Measurements from ENCODE around the gene C1R. TPM values are rescaled to one million over a fixed set of nuclear protein-coding genes. Genes with fewer than 3 reads are reported as not detected.
A peak's percentile ranks its signal among the peaks of the same experiment; 100 is the strongest.
"Not testable (repeated sequence)": the region's sequence is repeated elsewhere in the genome, so short reads cannot be mapped to it uniquely, and the experiment has no call there.

C1R gene
- total RNA-seq, 4 donors from 2014 or later, result 68.5 to 154 (median 125) TPM

GRCh38 chr12:7045913-7046312 lies 46.3 kb downstream of the C1R start:
- H3K36me3 ChIP-seq, result no peaks in the 10 kb centered on the region
- H3K4me1 ChIP-seq, result peaks cover 0 to 5% (median 2%) of the 10 kb centered on the region in 4 donors
- no peak overlapping the region for H3K4me3 ChIP-seq
- no peak overlapping the region for H3K27ac ChIP-seq
- no peak for DNase-seq
- intact Hi-C loops (cut with DNase I; ENCODE audit: low total_unique reads), result no loop called here
- H3K27me3 ChIP-seq, result no peaks in the 10 kb centered on the region
- TF ChIP-seq POLR2A (IDR thresholded peaks at IDR 0.05), result no peak
- no peak for TF ChIP-seq POLR2AphosphoS5 (IDR thresholded peaks at IDR 0.05)
- no peak for TF ChIP-seq CTCF (IDR thresholded peaks at IDR 0.05)
- in situ Hi-C loops (cut with MboI; ENCODE audit: low pct_ligation_motif_present in 1 of 4, low pct_unique_long_range_greater_than_20kb in 1 of 4, low sequenced_read_pairs in 3 of 4), result no loop called here
- 78 to 83% methylated on average over 5 to 9 of the region's 9 CpGs for WGBS, 2 donors (ENCODE audit: low coverage in 1 of 2)
- no peaks in the 10 kb centered on the region for H3K9me3 ChIP-seq

GRCh38 chr12:7042842-7043241 lies 49.4 kb downstream of the C1R start:
- in situ Hi-C loops (cut with MboI; ENCODE audit: low pct_ligation_motif_present in 1 of 4, low pct_unique_long_range_greater_than_20kb in 1 of 4, low sequenced_read_pairs in 3 of 4), result no loop called here
- intact Hi-C loops (cut with DNase I; ENCODE audit: low total_unique reads), result no loop called here
- H3K4me3 ChIP-seq, result no peak overlapping the region
- peaks cover 0 to 5% (median 2%) of the 10 kb centered on the region in 4 donors for H3K4me1 ChIP-seq
- H3K27ac ChIP-seq, result no peak overlapping the region
- TF ChIP-seq EP300 (IDR thresholded peaks at IDR 0.05; ENCODE audit: low read depth), result no peak
- TF ChIP-seq CTCF (IDR thresholded peaks at IDR 0.05), result peak; percentile 43 to 70 (median 49)
- no peak for TF ChIP-seq POLR2AphosphoS5 (IDR thresholded peaks at IDR 0.05)
- no peak for TF ChIP-seq POLR2A (IDR thresholded peaks at IDR 0.05)
- no peaks in the 10 kb centered on the region for H3K27me3 ChIP-seq
- no peaks in the 10 kb centered on the region for H3K9me3 ChIP-seq
- DNase-seq, result no peak
- H3K36me3 ChIP-seq, result no peaks in the 10 kb centered on the region
- WGBS, 2 donors (ENCODE audit: low coverage in 1 of 2), result 22 to 35% methylated on average over 6 of the region's 6 CpGs

GRCh38 chr12:7039403-7039802 lies 52.8 kb downstream of the C1R start:
- Histone ChIP-seq H3K27ac (no peak overlapping the region), H3K27me3 (no peaks in the 10 kb centered on the region), H3K4me3 (no peak overlapping the region), H3K9me3 (no peaks in the 10 kb centered on the region), H3K36me3 (no peaks in the 10 kb centered on the region), H3K4me1 (peaks cover 0 to 5% (median 2%) of the 10 kb centered on the region in 4 donors)
- in situ Hi-C loops (cut with MboI; ENCODE audit: low pct_ligation_motif_present in 1 of 4, low pct_unique_long_range_greater_than_20kb in 1 of 4, low sequenced_read_pairs in 3 of 4), result no loop called here
- 83 to 100% methylated on average over 1 to 10 of the region's 10 CpGs for WGBS, 2 donors (ENCODE audit: low coverage in 1 of 2)
- intact Hi-C loops (cut with DNase I; ENCODE audit: low total_unique reads), result no loop called here
- DNase-seq, result no peak
- TF ChIP-seq POLR2AphosphoS5 (IDR thresholded peaks at IDR 0.05) (no peak), POLR2A (IDR thresholded peaks at IDR 0.05) (no peak), EP300 (IDR thresholded peaks at IDR 0.05; ENCODE audit: low read depth) (no peak), CTCF (IDR thresholded peaks at IDR 0.05) (no peak)

GRCh38 chr12:7038591-7038990 lies 53.7 kb downstream of the C1R start:
- no peak overlapping the region for H3K27ac ChIP-seq
- no peak for TF ChIP-seq EP300 (IDR thresholded peaks at IDR 0.05; ENCODE audit: low read depth)
- TF ChIP-seq CTCF (IDR thresholded peaks at IDR 0.05), result no peak
- TF ChIP-seq POLR2AphosphoS5 (IDR thresholded peaks at IDR 0.05), result no peak
- no peak for TF ChIP-seq POLR2A (IDR thresholded peaks at IDR 0.05)
- no peaks in the 10 kb centered on the region for H3K9me3 ChIP-seq
- 93 to 97% methylated on average over 6 to 22 of the region's 22 CpGs for WGBS, 2 donors (ENCODE audit: low coverage in 1 of 2)
- in situ Hi-C loops (cut with MboI; ENCODE audit: low pct_ligation_motif_present in 1 of 4, low pct_unique_long_range_greater_than_20kb in 1 of 4, low sequenced_read_pairs in 3 of 4) (no loop called here), intact Hi-C loops (cut with DNase I; ENCODE audit: low total_unique reads) (no loop called here)
- H3K4me1 ChIP-seq, result peaks cover 0 to 5% (median 2%) of the 10 kb centered on the region in 4 donors
- DNase-seq, result no peak
- H3K36me3 ChIP-seq, result no peaks in the 10 kb centered on the region
- no peak overlapping the region for H3K4me3 ChIP-seq
- H3K27me3 ChIP-seq, result no peaks in the 10 kb centered on the region

- WGBS, 2 donors (ENCODE audit: low coverage in 1 of 2), result 97% methylated on average over 32 of the region's 32 CpGs; no CpG with 5 or more reads in 1 of the 2 donors
- H3K36me3 ChIP-seq; in situ Hi-C loops (cut with MboI; ENCODE audit: low pct_ligation_motif_present in 1 of 4, low pct_unique_long_range_greater_than_20kb in 1 of 4, low sequenced_read_pairs in 3 of 4); H3K27me3 ChIP-seq; H3K27ac ChIP-seq; H3K9me3 ChIP-seq; H3K4me1 ChIP-seq; intact Hi-C loops (cut with DNase I; ENCODE audit: low total_unique reads); H3K4me3 ChIP-seq; DNase-seq: not testable (repeated sequence)
Measured at GRCh38 chr12:7037411-7037810, 54.8 kb downstream of the C1R start.
